NT2/D1 (cell line): ENCODE measurements around the gene TMEM207.

Experiments
- SUZ12 ChIP-seq: IDR thresholded peaks from 2 replicates; pipeline ENCODE4 v1.6.1; 2011; ENCODE audit not compliant: insufficient read length, insufficient read depth; ENCODE audit errors: extremely low read depth
- YY1 ChIP-seq: IDR thresholded peaks from 2 replicates; pipeline ENCODE4 v1.6.1; 2011; ENCODE audit not compliant: insufficient read length, insufficient read depth
- ZNF274 ChIP-seq: IDR thresholded peaks from 2 replicates; pipeline ENCODE4 v1.6.1; 2011; ENCODE audit warnings: mild to moderate bottlenecking, low read depth, low read length

- TF ChIP-seq ZNF274, result no peak
- no peak for TF ChIP-seq YY1
- no peak for TF ChIP-seq SUZ12
These were observed 45.0 kb downstream of the TMEM207 start for GRCh38 chr3:190404715-190405114.
